Neutrophil (primary cell): Measurements from ENCODE around the gene QRICH1.

Experiments used
- H3K27ac ChIP-seq: fragments of 200-600 bp; sonication (generic); 2 replicates; pipeline ENCODE4 v1.5.1; 2016; ENCODE audit warnings: mild to moderate bottlenecking, moderate library complexity
- H3K27me3 ChIP-seq: fragments of 200-600 bp; sonication (generic); 2 replicates; pipeline ENCODE4 v1.6.0; 2016; ENCODE audit warnings: mild to moderate bottlenecking
- H3K36me3 ChIP-seq: fragments of 200-600 bp; sonication (generic); 2 replicates; pipeline ENCODE4 v1.5.1; 2017
- H3K4me1 ChIP-seq, 2 experiments: fragments of 200-600 bp in 1 of 2; sonication (generic) in 1 of 2; 1 replicate in 1 of 2; 2 replicates in 1 of 2; pipeline versions ENCODE4 v1.5.1 to v1.6.1; 2013 to 2016; ENCODE audit warnings: low read depth in 1 of 2, low read length in 1 of 2, mild to moderate bottlenecking in 1 of 2, moderate library complexity in 1 of 2; ENCODE audit not compliant: control insufficient read depth in 1 of 2, insufficient read depth in 1 of 2
- H3K4me3 ChIP-seq, 2 experiments: fragments of 200-600 bp in 1 of 2; sonication (generic) in 1 of 2; 1 replicate in 1 of 2; 2 replicates in 1 of 2; pipeline ENCODE4 v1.5.1; 2013 to 2016; ENCODE audit warnings: low read depth in 1 of 2, low read length in 1 of 2, mild to moderate bottlenecking in 1 of 2, moderate library complexity in 1 of 2
- H3K9me3 ChIP-seq: fragments of 200-600 bp; sonication (generic); 2 replicates; pipeline ENCODE4 v1.5.1; 2016
- CTCF ChIP-seq: fragments of 200-600 bp; sonication (generic); IDR thresholded peaks from 2 replicates; pipeline ENCODE4 v1.5.1; 2016; ENCODE audit warnings: antibody characterized with exemption

The QRICH1 gene

GRCh38 chr3:49104427-49105291 is 10.8 kb upstream of the QRICH1 start, which contains the start of gene QARS1:
TSS of gene QARS1 (minus strand) at chr3:49104757. CDS start at chr3:49104733, 24 bp downstream.
- Histone ChIP-seq H3K27me3 (no peaks in the 10 kb centered on the region), H3K4me1 (peaks cover 18 to 20% of the 10 kb centered on the region in 2 experiments), H3K9me3 (no peaks in the 10 kb centered on the region), H3K4me3 (peak within 1 kb of the TSS; percentile 92 to 96), H3K36me3 (peaks cover 60% of the 10 kb centered on the region), H3K27ac (peak within 1 kb of the TSS; percentile 75)
- no peak for TF ChIP-seq CTCF

- H3K27ac ChIP-seq = peak overlapping the region; percentile 75
- H3K27me3 ChIP-seq = no peaks in the 10 kb centered on the region
- H3K4me3 ChIP-seq = peak overlapping the region; percentile 92 to 96
- no peaks in the 10 kb centered on the region for H3K9me3 ChIP-seq
- no peak for TF ChIP-seq CTCF
- H3K36me3 ChIP-seq = peaks cover 60% of the 10 kb centered on the region
- H3K4me1 ChIP-seq = peaks cover 18 to 20% of the 10 kb centered on the region in 2 experiments
Measured at GRCh38 chr3:49104052-49104426, 10.2 kb upstream of the QRICH1 start.

GRCh38 chr3:49100046-49100615 is 6.3 kb upstream of the QRICH1 start:
- peaks cover 14 to 16% of the 10 kb centered on the region in 2 experiments for H3K4me1 ChIP-seq
- peaks cover 47% of the 10 kb centered on the region for H3K36me3 ChIP-seq
- no peak overlapping the region for H3K4me3 ChIP-seq
- no peak for TF ChIP-seq CTCF
- H3K27me3 ChIP-seq = no peaks in the 10 kb centered on the region
- H3K27ac ChIP-seq = no peak overlapping the region
- H3K9me3 ChIP-seq = no peaks in the 10 kb centered on the region

GRCh38 chr3:49098910-49099630 is 5.2 kb upstream of the QRICH1 start:
- no peaks in the 10 kb centered on the region for H3K27me3 ChIP-seq
- no peak overlapping the region for H3K27ac ChIP-seq
- peaks cover 47% of the 10 kb centered on the region for H3K36me3 ChIP-seq
- TF ChIP-seq CTCF = no peak
- peaks cover 14 to 18% of the 10 kb centered on the region in 2 experiments for H3K4me1 ChIP-seq
- H3K4me3 ChIP-seq = no peak overlapping the region
- no peaks in the 10 kb centered on the region for H3K9me3 ChIP-seq

- Histone ChIP-seq H3K4me1 (peaks cover 7 to 12% of the 10 kb centered on the region in 2 experiments), H3K4me3 (no peak overlapping the region), H3K27me3 (no peaks in the 10 kb centered on the region), H3K9me3 (no peaks in the 10 kb centered on the region), H3K36me3 (peaks cover 47% of the 10 kb centered on the region), H3K27ac (no peak overlapping the region)
- TF ChIP-seq CTCF = no peak
Measured at GRCh38 chr3:49098429-49098828, 4.6 kb upstream of the QRICH1 start.
